ENCODE measurements around the gene KCTD6.

GRCh38 chr3:58452176-58452575 is 39.7 kb upstream of the KCTD6 start:
- no peak for TF ChIP-seq SIX5 (IDR thresholded peaks at IDR 0.05; ENCODE audit: low read depth, low read length)
- TF ChIP-seq POLR2AphosphoS5 (IDR thresholded peaks at IDR 0.05; ENCODE audit: low read depth, low read length): no peak
- no peak for TF ChIP-seq CTCF (IDR thresholded peaks at IDR 0.05; ENCODE audit: control extremely low read depth in 1 of 3, insufficient read depth in 1 of 3, low read depth in 1 of 3, low read length in 3 of 3)
